Osteoblast (primary cell): Measurements from ENCODE around the gene LPIN1. TPM values are rescaled to one million over a fixed set of nuclear protein-coding genes. Genes with fewer than 3 reads are reported as not detected.

Experiments used
- DNase-seq: peaks from one replicate; pipeline ENCODE4 v3.0.0; 2011; ENCODE audit warnings: low spot score, mixed read lengths; ENCODE audit not compliant: insufficient read length; ENCODE audit errors: missing footprints
- H2AFZ ChIP-seq: 2 replicates; pipeline ENCODE4 v1.6.0; 2011; ENCODE audit warnings: mild to moderate bottlenecking, low read length
- H3K27ac ChIP-seq: 2 replicates; pipeline ENCODE4 v1.5.1; 2011; ENCODE audit warnings: mild to moderate bottlenecking, low read depth, low read length, moderate library complexity
- H3K27me3 ChIP-seq: 2 replicates; pipeline ENCODE4 v1.6.0; 2012; ENCODE audit warnings: mild to moderate bottlenecking, control low read depth, inconsistent platforms, low read length, moderate library complexity; ENCODE audit not compliant: insufficient read depth
- H3K36me3 ChIP-seq: 2 replicates; pipeline ENCODE4 v1.5.1; 2011; ENCODE audit warnings: mild to moderate bottlenecking, low read length, control low read depth, moderate library complexity; ENCODE audit not compliant: insufficient read depth
- H3K4me1 ChIP-seq: 2 replicates; pipeline ENCODE4 v1.5.1; 2011; ENCODE audit warnings: mild to moderate bottlenecking, low read length, control low read depth, moderate library complexity; ENCODE audit not compliant: insufficient read depth
- H3K4me2 ChIP-seq: 2 replicates; pipeline ENCODE4 v1.6.0; 2011; ENCODE audit warnings: mild to moderate bottlenecking, low read length; ENCODE audit not compliant: insufficient read depth
- H3K4me3 ChIP-seq: fragments of 200-600 bp; sonication (generic); 3 replicates; pipeline ENCODE4 v1.5.1; 2012; ENCODE audit warnings: mild to moderate bottlenecking, low read length, inconsistent platforms; ENCODE audit not compliant: insufficient read depth
- H3K79me2 ChIP-seq: 2 replicates; pipeline ENCODE4 v1.6.0; 2012; ENCODE audit warnings: mild to moderate bottlenecking, low read length, control low read depth, inconsistent platforms; ENCODE audit not compliant: insufficient read depth
- H3K9me3 ChIP-seq: 2 replicates; pipeline ENCODE4 v1.5.1; 2011; ENCODE audit warnings: low read depth, low read length, control low read depth
- H4K20me1 ChIP-seq: 2 replicates; pipeline ENCODE4 v1.6.0; 2012; ENCODE audit warnings: mild to moderate bottlenecking, low read length, control low read depth; ENCODE audit not compliant: insufficient read depth
- CTCF ChIP-seq: IDR thresholded peaks from 2 replicates; pipeline ENCODE4 v1.5.1; 2011; ENCODE audit warnings: mild to moderate bottlenecking, low read depth, low read length, moderate library complexity; ENCODE audit errors: extremely low read depth
- total RNA-seq: library from RNA; depleted of rRNA; stranded (reverse); fragments of >200 nt; gene quantifications from 2 replicates; pipeline ENCODE4 v1.2.3, GENCODE V29; 2012

Gene LPIN1
- total RNA-seq, 1 donor: 117 TPM

- Histone ChIP-seq H3K4me2 (peak overlapping the region; percentile 80), H3K36me3 (no peaks in the 10 kb centered on the region), H3K4me1 (peaks cover 16% of the 10 kb centered on the region), H4K20me1 (peaks cover 20% of the 10 kb centered on the region), H2AFZ (peak overlapping the region; percentile 93), H3K27me3 (no peaks in the 10 kb centered on the region), H3K9me3 (no peaks in the 10 kb centered on the region), H3K4me3 (peak overlapping the region; percentile 53), H3K79me2 (peaks cover 32% of the 10 kb centered on the region), H3K27ac (peak overlapping the region; percentile 46)
- TF ChIP-seq CTCF: peak; percentile 46
- DNase-seq: peak; percentile 53
Measured at GRCh38 chr2:11744631-11745394, 1.6 kb upstream of the LPIN1 start.

GRCh38 chr2:11745613-11746375 lies 638 bp upstream of the LPIN1 start:
- Histone ChIP-seq H3K4me2 (peak overlapping the region; percentile 72), H2AFZ (peak overlapping the region; percentile 91), H3K79me2 (peaks cover 42% of the 10 kb centered on the region), H3K27ac (no peak overlapping the region), H3K4me3 (peak overlapping the region; percentile 53), H4K20me1 (peaks cover 29% of the 10 kb centered on the region), H3K27me3 (no peaks in the 10 kb centered on the region), H3K9me3 (no peaks in the 10 kb centered on the region), H3K36me3 (no peaks in the 10 kb centered on the region), H3K4me1 (peaks cover 19% of the 10 kb centered on the region)
- no peak for TF ChIP-seq CTCF
- DNase-seq: peak; percentile 52

- no peak for DNase-seq
- H3K79me2 ChIP-seq: peaks cover 51% of the 10 kb centered on the region
- H3K9me3 ChIP-seq: no peaks in the 10 kb centered on the region
- H3K4me1 ChIP-seq: peaks cover 19% of the 10 kb centered on the region
- H3K4me2 ChIP-seq: peak overlapping the region; percentile 89
- TF ChIP-seq CTCF: no peak
- peak overlapping the region; percentile 88 for H3K4me3 ChIP-seq
- no peaks in the 10 kb centered on the region for H3K27me3 ChIP-seq
- peak overlapping the region; percentile 90 for H2AFZ ChIP-seq
- H3K36me3 ChIP-seq: no peaks in the 10 kb centered on the region
- peak overlapping the region; percentile 72 for H3K27ac ChIP-seq
- H4K20me1 ChIP-seq: peaks cover 32% of the 10 kb centered on the region
Measured at GRCh38 chr2:11746807-11747459, 501 bp downstream of the LPIN1 start.
